Keratinocyte (primary cell): Measurements from ENCODE around the gene ZBTB46. TPM values are rescaled to one million over a fixed set of nuclear protein-coding genes. Genes with fewer than 3 reads are reported as not detected.

Experiments
- DNase-seq: peaks from one replicate; pipeline ENCODE4 v3.0.0-alpha.2; 2011; ENCODE audit warnings: low read depth, missing footprints, low spot score
- FAIRE-seq: peaks from 2 replicates; lab custom pipeline; 2011; peaks lifted over from hg19 to GRCh38; lab: Jason Lieb, UNC
- H2AFZ ChIP-seq: 2 replicates; pipeline ENCODE4 v1.6.0; 2012; ENCODE audit warnings: low read length, control low read depth, inconsistent platforms; ENCODE audit not compliant: control insufficient read depth
- H3K27ac ChIP-seq: 2 replicates; pipeline ENCODE4 v1.5.1; 2011; ENCODE audit warnings: low read length; ENCODE audit not compliant: control insufficient read depth, insufficient read depth
- H3K27me3 ChIP-seq: 3 replicates; pipeline ENCODE4 v1.6.0; 2011; ENCODE audit warnings: low read length; ENCODE audit not compliant: control insufficient read depth, insufficient read depth; ENCODE audit errors: extremely low read depth
- H3K36me3 ChIP-seq, 2 experiments: 2 replicates in 1 of 2; 3 replicates in 1 of 2; pipeline ENCODE4 v1.5.1; 2011; ENCODE audit warnings: low read length in 2 of 2, mild to moderate bottlenecking in 1 of 2; ENCODE audit not compliant: control insufficient read depth in 2 of 2, insufficient read depth in 2 of 2; ENCODE audit errors: extremely low read depth in 1 of 2
- H3K4me1 ChIP-seq: 3 replicates; pipeline ENCODE4 v1.5.1; 2011; ENCODE audit warnings: low read length; ENCODE audit not compliant: control insufficient read depth, insufficient read depth; ENCODE audit errors: extremely low read depth
- H3K4me2 ChIP-seq: 3 replicates; pipeline ENCODE4 v1.6.0; 2011; ENCODE audit warnings: low read depth, low read length; ENCODE audit not compliant: control insufficient read depth, insufficient read depth; ENCODE audit errors: extremely low read depth
- H3K4me3 ChIP-seq, 3 experiments: fragments of 200-600 bp in 1 of 3; sonication (generic) in 1 of 3; 2 replicates in 2 of 3; 3 replicates in 1 of 3; pipeline ENCODE4 v1.5.1; 2011 to 2016; ENCODE audit warnings: low read length in 3 of 3, mild to moderate bottlenecking in 3 of 3, control low read depth in 2 of 3, inconsistent platforms in 1 of 3, low read depth in 1 of 3, mixed read lengths in 1 of 3, mixed run types in 1 of 3, moderate library complexity in 1 of 3; ENCODE audit not compliant: control insufficient read depth in 2 of 3, insufficient read depth in 2 of 3; ENCODE audit errors: extremely low read depth in 1 of 3
- H3K79me2 ChIP-seq: 2 replicates; pipeline ENCODE4 v1.6.0; 2012; ENCODE audit warnings: low read length; ENCODE audit not compliant: control insufficient read depth, insufficient read depth
- H3K9ac ChIP-seq: 3 replicates; pipeline ENCODE4 v1.6.0; 2011; ENCODE audit warnings: low read length; ENCODE audit not compliant: control insufficient read depth, insufficient read depth; ENCODE audit errors: extremely low read depth
- H3K9me1 ChIP-seq: 3 replicates; pipeline ENCODE4 v1.6.0; 2011; ENCODE audit warnings: low read length; ENCODE audit not compliant: control insufficient read depth, insufficient read depth; ENCODE audit errors: extremely low read depth
- H3K9me3 ChIP-seq: 2 replicates; pipeline ENCODE4 v1.5.1; 2012; ENCODE audit warnings: low read depth, low read length; ENCODE audit not compliant: control insufficient read depth
- H4K20me1 ChIP-seq: 3 replicates; pipeline ENCODE4 v1.6.0; 2011; ENCODE audit warnings: low read length; ENCODE audit not compliant: control insufficient read depth, insufficient read depth; ENCODE audit errors: extremely low read depth
- EZH2 ChIP-seq: IDR thresholded peaks from one replicate; pipeline ENCODE4 v1.6.1; 2012; ENCODE audit warnings: inconsistent platforms, mild to moderate bottlenecking, low read length, moderate library complexity
- dilution Hi-C: fragments of 300-500 bp; cut with MboI; formaldehyde crosslinking; loops from one replicate; pipeline ENCODE4 v1.7.0; 2020; ENCODE audit warnings: low sequenced_read_pairs; ENCODE audit not compliant: extremely low pct_ligation_motif_present
- polyA plus RNA-seq, 5 experiments: library from polyadenylated mRNA; depleted of rRNA in 3 of 5; stranded (reverse) in 3 of 5; stranded (forward) in 1 of 5; unstranded in 1 of 5; fragments of >200 nt; gene quantifications; 1 replicate in 1 of 5; 2 replicates in 3 of 5; 3 replicates in 1 of 5; pipeline versions ENCODE4 v1.2.1 to v1.2.3, GENCODE V29; 2011 to 2012; ENCODE audit warnings: missing spikeins in 2 of 5, low read depth in 1 of 5, low replicate concordance in 1 of 5
- TF ChIP-seq, protein P1 (sequence below), 3 experiments: IDR thresholded peaks in 1 of 3; conservative IDR thresholded peaks in 1 of 3; optimal IDR thresholded peaks in 1 of 3; 2 replicates in 2 of 3; 3 replicates in 1 of 3; pipeline versions ENCODE3 to v1.5.1; 2011; ENCODE audit warnings: low read length in 3 of 3, mild to moderate bottlenecking in 3 of 3, moderate library complexity in 2 of 3, control low read depth in 1 of 3, inconsistent platforms in 1 of 3; ENCODE audit not compliant: insufficient read depth in 2 of 3; ENCODE audit errors: extremely low read depth in 1 of 3

ZBTB46 gene
- polyA plus RNA-seq, 1 donor (not counting 4 experiments of a cell fraction or from before 2014, with no cell fraction given) = 0.12 TPM

DNA sequence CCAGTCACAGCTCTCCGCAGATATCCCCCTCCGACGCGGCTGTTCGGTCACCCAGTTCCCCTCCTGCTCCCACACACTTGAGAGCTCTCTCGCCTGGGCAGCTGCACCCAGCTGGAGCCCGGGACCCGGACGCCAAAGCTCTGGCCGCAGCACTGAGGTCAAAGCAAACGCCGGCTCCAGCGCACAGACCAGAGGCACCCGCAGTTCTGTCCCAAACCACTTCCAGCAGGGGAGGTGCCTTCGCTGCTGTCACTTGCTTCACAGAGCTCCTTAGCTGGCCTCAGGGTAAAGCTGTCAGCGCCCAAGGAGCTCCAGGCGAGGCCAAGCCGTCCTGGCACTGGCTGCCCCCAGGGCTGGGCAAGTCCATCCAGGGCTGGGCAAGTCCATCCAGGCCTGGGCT lies 63.6 kb downstream of the ZBTB46 start:
- Histone ChIP-seq H2AFZ (no peak overlapping the region), H4K20me1 (no peaks in the 10 kb centered on the region), H3K9me1 (no peaks in the 10 kb centered on the region), H3K9ac (no peak overlapping the region), H3K4me1 (no peaks in the 10 kb centered on the region), H3K4me3 (no peak overlapping the region), H3K9me3 (no peaks in the 10 kb centered on the region), H3K27me3 (peaks cover 8% of the 10 kb centered on the region), H3K79me2 (no peaks in the 10 kb centered on the region), H3K4me2 (no peak overlapping the region), H3K36me3 (no peaks in the 10 kb centered on the region), H3K27ac (no peak overlapping the region)
- no peak for DNase-seq
- FAIRE-seq = no peak
- dilution Hi-C loops = no loop called here
- TF ChIP-seq, protein P1, sequence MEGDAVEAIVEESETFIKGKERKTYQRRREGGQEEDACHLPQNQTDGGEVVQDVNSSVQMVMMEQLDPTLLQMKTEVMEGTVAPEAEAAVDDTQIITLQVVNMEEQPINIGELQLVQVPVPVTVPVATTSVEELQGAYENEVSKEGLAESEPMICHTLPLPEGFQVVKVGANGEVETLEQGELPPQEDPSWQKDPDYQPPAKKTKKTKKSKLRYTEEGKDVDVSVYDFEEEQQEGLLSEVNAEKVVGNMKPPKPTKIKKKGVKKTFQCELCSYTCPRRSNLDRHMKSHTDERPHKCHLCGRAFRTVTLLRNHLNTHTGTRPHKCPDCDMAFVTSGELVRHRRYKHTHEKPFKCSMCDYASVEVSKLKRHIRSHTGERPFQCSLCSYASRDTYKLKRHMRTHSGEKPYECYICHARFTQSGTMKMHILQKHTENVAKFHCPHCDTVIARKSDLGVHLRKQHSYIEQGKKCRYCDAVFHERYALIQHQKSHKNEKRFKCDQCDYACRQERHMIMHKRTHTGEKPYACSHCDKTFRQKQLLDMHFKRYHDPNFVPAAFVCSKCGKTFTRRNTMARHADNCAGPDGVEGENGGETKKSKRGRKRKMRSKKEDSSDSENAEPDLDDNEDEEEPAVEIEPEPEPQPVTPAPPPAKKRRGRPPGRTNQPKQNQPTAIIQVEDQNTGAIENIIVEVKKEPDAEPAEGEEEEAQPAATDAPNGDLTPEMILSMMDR (optimal IDR thresholded peaks at IDR 0.05 in 1 of 3, IDR thresholded peaks at IDR 0.05 in 1 of 3, conservative IDR thresholded peaks at IDR 0.05 in 1 of 3; ENCODE audit: extremely low read depth in 1 of 3, insufficient read depth in 2 of 3, low read length in 3 of 3) = no peak
- no peak for TF ChIP-seq EZH2

GRCh38 chr20:63766695-63767426 lies 64.2 kb downstream of the ZBTB46 start:
- FAIRE-seq (no peak), DNase-seq (no peak)
- H3K36me3 ChIP-seq = no peaks in the 10 kb centered on the region
- H3K4me3 ChIP-seq = no peak overlapping the region
- H3K9me3 ChIP-seq = no peaks in the 10 kb centered on the region
- no peaks in the 10 kb centered on the region for H3K9me1 ChIP-seq
- H3K27me3 ChIP-seq = peaks cover 8% of the 10 kb centered on the region
- H4K20me1 ChIP-seq = no peaks in the 10 kb centered on the region
- H3K4me1 ChIP-seq = no peaks in the 10 kb centered on the region
- TF ChIP-seq, protein P1 (optimal IDR thresholded peaks at IDR 0.05 in 1 of 3, IDR thresholded peaks at IDR 0.05 in 1 of 3, conservative IDR thresholded peaks at IDR 0.05 in 1 of 3; ENCODE audit: extremely low read depth in 1 of 3, insufficient read depth in 2 of 3, low read length in 3 of 3) = no peak
- no peak for TF ChIP-seq EZH2
- no peak overlapping the region for H3K9ac ChIP-seq
- H2AFZ ChIP-seq = no peak overlapping the region
- H3K4me2 ChIP-seq = no peak overlapping the region
- H3K27ac ChIP-seq = no peak overlapping the region
- dilution Hi-C loops = no loop called here
- H3K79me2 ChIP-seq = no peaks in the 10 kb centered on the region
